ENCODE measurements around the gene PROZ.

The PROZ gene

GRCh38 chr13:113178896-113179167, 20.4 kb downstream of the PROZ start:
- DNase-seq (ENCODE audit: low spot score), result no peak

GRCh38 chr13:113179374-113180230, 21.2 kb downstream of the PROZ start:
- no peak for DNase-seq (ENCODE audit: low spot score)

GRCh38 chr13:113182046-113182445, 23.6 kb downstream of the PROZ start:
- no peak for DNase-seq (ENCODE audit: low spot score)

GRCh38 chr13:113183450-113184129, 25.1 kb downstream of the PROZ start:
- peak; percentile 44 for DNase-seq (ENCODE audit: low spot score)

- peak; percentile 27 for DNase-seq (ENCODE audit: low spot score)
These were observed 26.4 kb downstream of the PROZ start for GRCh38 chr13:113184568-113185440.

GRCh38 chr13:113186061-113186900, 27.8 kb downstream of the PROZ start:
- no peak for DNase-seq (ENCODE audit: low spot score)

- peak; percentile 81 for DNase-seq (ENCODE audit: low spot score)
These were observed 28.8 kb downstream of the PROZ start for GRCh38 chr13:113187263-113187669.

- no peak for DNase-seq (ENCODE audit: low spot score)
These were observed 29.6 kb downstream of the PROZ start for GRCh38 chr13:113187883-113188665.

- no peak for DNase-seq (ENCODE audit: low spot score)
These were observed 31.7 kb downstream of the PROZ start for GRCh38 chr13:113190181-113190580.

- no peak for DNase-seq (ENCODE audit: low spot score)
These were observed 33.8 kb downstream of the PROZ start for GRCh38 chr13:113192279-113192678.

- DNase-seq (ENCODE audit: low spot score), result no peak
These were observed 34.5 kb downstream of the PROZ start for GRCh38 chr13:113192902-113193301.

GRCh38 chr13:113195360-113195759, 36.9 kb downstream of the PROZ start:
- no peak for DNase-seq (ENCODE audit: low spot score)

GRCh38 chr13:113196970-113197737, 38.7 kb downstream of the PROZ start:
- no peak for DNase-seq (ENCODE audit: low spot score)

GRCh38 chr13:113201815-113202214, 43.4 kb downstream of the PROZ start:
- no peak for DNase-seq (ENCODE audit: low spot score)

- no peak for DNase-seq (ENCODE audit: low spot score)
These were observed 44.5 kb downstream of the PROZ start for GRCh38 chr13:113202912-113203311.

GRCh38 chr13:113203507-113204377, 45.3 kb downstream of the PROZ start:
- no peak for DNase-seq (ENCODE audit: low spot score)

GRCh38 chr13:113204378-113204734, 45.9 kb downstream of the PROZ start:
- DNase-seq (ENCODE audit: low spot score), result no peak

GRCh38 chr13:113205428-113205931, 47.0 kb downstream of the PROZ start:
- no peak for DNase-seq (ENCODE audit: low spot score)

GRCh38 chr13:113207460-113207859, 49.0 kb downstream of the PROZ start:
- no peak for DNase-seq (ENCODE audit: low spot score)

All from pons (tissue), 1 donor.